ENCODE data around the gene PARD3B. TPM values are rescaled to one million over a fixed set of nuclear protein-coding genes. Genes with fewer than 3 reads are reported as not detected.

PARD3B gene
- total RNA-seq, 6 experiments from 2014 or later = 5.3 to 11.2 (median 8.3) TPM

DNA sequence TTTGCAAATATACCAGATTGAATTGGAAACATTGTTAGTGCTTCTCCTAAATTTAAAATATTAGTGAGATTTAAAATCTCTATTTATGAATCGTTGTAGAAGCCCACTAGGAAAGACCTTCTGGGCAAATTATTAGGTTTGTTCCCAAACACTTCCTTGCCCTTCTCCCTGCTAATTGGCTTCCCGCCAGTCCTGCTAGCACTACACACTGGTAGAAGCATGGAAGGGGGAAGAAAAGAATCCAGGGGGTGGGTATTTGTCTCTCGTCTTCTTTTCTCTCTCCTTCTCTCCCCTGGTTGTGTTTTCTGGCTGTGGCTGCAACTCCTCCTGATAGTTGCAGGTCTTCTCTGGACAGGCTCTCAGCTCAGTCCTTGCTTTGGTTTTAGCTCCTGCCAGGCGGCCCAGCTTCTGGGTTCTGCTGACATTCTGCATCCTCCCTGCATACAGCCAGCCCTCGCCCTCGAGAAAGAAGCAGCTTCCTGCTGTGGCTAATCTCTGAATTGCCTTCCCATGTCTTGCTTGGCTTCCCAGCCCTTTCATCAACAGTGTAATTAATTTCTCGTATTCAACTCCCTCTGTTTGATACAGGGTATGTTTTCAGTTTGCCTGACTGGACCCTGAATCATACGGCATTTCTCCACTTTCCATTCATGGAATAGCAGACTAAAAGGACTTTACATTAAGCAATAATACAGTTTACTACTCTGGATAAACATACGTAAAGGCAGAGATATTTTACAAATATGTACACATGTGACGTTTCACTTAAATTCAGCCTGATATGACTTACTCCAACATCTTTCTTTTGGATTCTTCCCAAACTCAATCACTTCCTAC lies 6.9 kb upstream of the PARD3B start:
- Histone ChIP-seq H3K27me3 (no peaks in the 10 kb centered on the region), H3K4me1 (peaks cover 0 to 17% (median 0%) of the 10 kb centered on the region in 4 donors), H3K4me3 (no peak overlapping the region), H3K36me3 (no peaks in the 10 kb centered on the region), H3K27ac (no peak overlapping the region), H3K9me3 (no peaks in the 10 kb centered on the region)
- DNase-seq (peak in 1 of 3 donors; percentile 33), ATAC-seq (peak; percentile 9 to 63 (median 28))
- WGBS (ENCODE audit: insufficient coverage, low coverage, low lambda C conversion rate, missing lambda C conversion rate) = 54% methylated on average over 9 of the region's 10 CpGs
- TF ChIP-seq, protein P1, sequence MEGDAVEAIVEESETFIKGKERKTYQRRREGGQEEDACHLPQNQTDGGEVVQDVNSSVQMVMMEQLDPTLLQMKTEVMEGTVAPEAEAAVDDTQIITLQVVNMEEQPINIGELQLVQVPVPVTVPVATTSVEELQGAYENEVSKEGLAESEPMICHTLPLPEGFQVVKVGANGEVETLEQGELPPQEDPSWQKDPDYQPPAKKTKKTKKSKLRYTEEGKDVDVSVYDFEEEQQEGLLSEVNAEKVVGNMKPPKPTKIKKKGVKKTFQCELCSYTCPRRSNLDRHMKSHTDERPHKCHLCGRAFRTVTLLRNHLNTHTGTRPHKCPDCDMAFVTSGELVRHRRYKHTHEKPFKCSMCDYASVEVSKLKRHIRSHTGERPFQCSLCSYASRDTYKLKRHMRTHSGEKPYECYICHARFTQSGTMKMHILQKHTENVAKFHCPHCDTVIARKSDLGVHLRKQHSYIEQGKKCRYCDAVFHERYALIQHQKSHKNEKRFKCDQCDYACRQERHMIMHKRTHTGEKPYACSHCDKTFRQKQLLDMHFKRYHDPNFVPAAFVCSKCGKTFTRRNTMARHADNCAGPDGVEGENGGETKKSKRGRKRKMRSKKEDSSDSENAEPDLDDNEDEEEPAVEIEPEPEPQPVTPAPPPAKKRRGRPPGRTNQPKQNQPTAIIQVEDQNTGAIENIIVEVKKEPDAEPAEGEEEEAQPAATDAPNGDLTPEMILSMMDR (IDR thresholded peaks at IDR 0.05) = no peak
- TF ChIP-seq POLR2A (IDR thresholded peaks at IDR 0.05) = no peak
- intact Hi-C loops (cut with DNase I) = no loop called here

DNA sequence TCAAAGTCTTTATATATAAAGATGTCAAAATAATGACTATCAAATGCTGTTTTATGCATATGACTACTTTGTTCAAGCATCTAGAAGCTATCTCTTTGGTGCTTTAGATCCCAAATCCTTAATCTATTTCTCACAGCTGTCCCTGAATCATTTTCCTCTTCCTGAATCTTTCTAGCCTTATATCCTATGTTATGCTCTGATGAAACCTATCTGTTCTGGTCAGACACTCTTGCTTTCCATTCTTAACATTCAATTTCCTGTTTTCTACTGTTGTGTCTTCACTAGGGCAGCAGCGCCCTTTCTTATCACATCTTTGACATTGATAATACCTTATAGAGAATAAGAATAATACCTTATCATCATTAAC lies 6.3 kb upstream of the PARD3B start:
- peak in 1 of 4 donors; percentile 70 for ATAC-seq
- Histone ChIP-seq H3K27me3 (no peaks in the 10 kb centered on the region), H3K27ac (no peak overlapping the region), H3K4me3 (no peak overlapping the region), H3K4me1 (peaks cover 0 to 13% (median 0%) of the 10 kb centered on the region in 4 donors), H3K9me3 (no peaks in the 10 kb centered on the region), H3K36me3 (no peaks in the 10 kb centered on the region)
- intact Hi-C loops (cut with DNase I) = no loop called here
- WGBS (ENCODE audit: insufficient coverage, low coverage, low lambda C conversion rate, missing lambda C conversion rate) = 64% methylated on average over 1 of the region's 1 CpG
- no peak for DNase-seq
- TF ChIP-seq POLR2A (IDR thresholded peaks at IDR 0.05) = no peak
- TF ChIP-seq, protein P1 (IDR thresholded peaks at IDR 0.05) = no peak

DNA sequence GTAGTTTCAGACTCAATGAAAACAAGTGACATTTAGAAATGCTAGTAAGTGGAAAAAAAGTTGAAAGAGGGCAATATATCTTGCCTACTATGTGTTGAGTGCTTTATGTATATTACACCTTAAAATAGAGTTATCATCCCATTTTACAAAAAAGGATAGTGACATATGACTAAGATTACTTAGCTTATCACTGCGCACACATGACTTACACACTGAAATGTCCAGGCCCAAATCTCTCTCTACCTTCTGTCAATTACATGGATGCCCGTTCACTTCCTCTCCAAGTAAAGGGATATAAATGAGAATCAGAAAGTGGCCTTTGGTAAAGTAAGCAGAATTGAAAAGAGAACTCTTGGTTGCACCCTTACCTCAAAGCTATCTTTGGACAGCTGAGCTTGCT lies 3.6 kb upstream of the PARD3B start:
- Histone ChIP-seq H3K27ac (no peak overlapping the region), H3K9me3 (no peaks in the 10 kb centered on the region), H3K36me3 (no peaks in the 10 kb centered on the region), H3K4me3 (no peak overlapping the region), H3K27me3 (no peaks in the 10 kb centered on the region), H3K4me1 (peaks cover 0 to 25% (median 0%) of the 10 kb centered on the region in 4 donors)
- TF ChIP-seq, protein P1 (IDR thresholded peaks at IDR 0.05) = no peak
- no peak for TF ChIP-seq POLR2A (IDR thresholded peaks at IDR 0.05)
- ATAC-seq (no peak), DNase-seq (no peak)
- intact Hi-C loops (cut with DNase I) = no loop called here
- 84% methylated on average over 2 of the region's 2 CpGs for WGBS (ENCODE audit: insufficient coverage, low coverage, low lambda C conversion rate, missing lambda C conversion rate)

DNA sequence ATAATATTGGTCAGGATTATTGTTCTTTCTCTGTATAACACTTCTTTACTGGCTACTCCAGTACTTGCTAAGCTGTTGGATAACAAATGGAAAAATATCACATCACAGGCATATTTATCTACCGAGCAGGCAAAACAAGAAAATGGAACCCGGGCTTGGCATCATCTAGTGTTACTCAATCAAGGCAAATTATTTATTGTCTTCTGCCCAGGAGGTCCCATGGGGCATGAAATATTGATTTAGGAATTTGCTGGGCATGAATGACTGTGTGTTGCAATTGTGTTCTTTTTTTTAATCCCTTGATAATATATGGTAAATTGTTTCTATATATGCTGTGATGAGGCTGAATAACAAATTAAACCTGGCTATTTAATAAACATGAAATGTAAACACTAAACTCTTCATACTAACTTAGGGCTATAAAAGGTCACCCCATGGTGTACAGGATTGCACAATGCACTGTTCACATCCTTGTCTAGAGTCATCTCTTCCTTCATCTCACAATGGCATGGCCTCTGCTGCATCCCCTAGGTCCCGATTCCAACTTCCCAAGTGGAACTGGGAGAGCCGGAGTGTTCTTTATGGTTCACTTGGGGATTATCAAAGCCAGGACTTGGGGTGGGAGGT lies 2.2 kb upstream of the PARD3B start:
- ATAC-seq (peak in 3 of 4 donors; percentile 21 to 51 (median 26)), DNase-seq (no peak)
- Histone ChIP-seq H3K4me3 (no peak overlapping the region), H3K27me3 (no peaks in the 10 kb centered on the region), H3K27ac (no peak overlapping the region), H3K36me3 (no peaks in the 10 kb centered on the region), H3K9me3 (no peaks in the 10 kb centered on the region), H3K4me1 (peaks cover 0 to 30% (median 0%) of the 10 kb centered on the region in 4 donors)
- WGBS (ENCODE audit: insufficient coverage, low coverage, low lambda C conversion rate, missing lambda C conversion rate) = 38% methylated on average over 2 of the region's 4 CpGs
- TF ChIP-seq, protein P1 (IDR thresholded peaks at IDR 0.05) = no peak
- TF ChIP-seq POLR2A (IDR thresholded peaks at IDR 0.05) = no peak
- intact Hi-C loops (cut with DNase I) = no loop called here
